Fibroblast of lung (primary cell): ENCODE results near the gene PUS7L. TPM values are rescaled to one million over a fixed set of nuclear protein-coding genes. Genes with fewer than 3 reads are reported as not detected.

Experiments used
- DNase-seq, 2 donors: peaks; one replicate each; pipeline versions ENCODE4 v3.0.0 to v3.0.0-alpha.2; 2010; ENCODE audit warnings: low read depth in 2 of 2
- H2AFZ ChIP-seq: 2 replicates; pipeline ENCODE4 v1.5.1; 2012; ENCODE audit warnings: low read length, control low read depth, inconsistent platforms
- H3K27ac ChIP-seq: 2 replicates; pipeline ENCODE4 v1.5.1; 2011; ENCODE audit warnings: low read length, control low read depth; ENCODE audit not compliant: insufficient read depth
- H3K27me3 ChIP-seq: 2 replicates; pipeline ENCODE4 v1.5.1; 2011; ENCODE audit warnings: mild to moderate bottlenecking, low read length; ENCODE audit not compliant: control insufficient read depth, insufficient read depth
- H3K36me3 ChIP-seq: 2 replicates; pipeline ENCODE4 v1.5.1; 2011; ENCODE audit warnings: low read length; ENCODE audit not compliant: control insufficient read depth, insufficient read depth
- H3K4me1 ChIP-seq: 2 replicates; pipeline ENCODE4 v1.5.1; 2011; ENCODE audit warnings: low read length; ENCODE audit not compliant: control insufficient read depth, insufficient read depth; ENCODE audit errors: extremely low read depth
- H3K4me2 ChIP-seq: 2 replicates; pipeline ENCODE4 v1.5.1; 2011; ENCODE audit warnings: low read length, control low read depth; ENCODE audit not compliant: insufficient read depth; ENCODE audit errors: extremely low read depth
- H3K4me3 ChIP-seq, 4 experiments: fragments of 200-600 bp in 1 of 4; sonication (generic) in 1 of 4; replicated peaks in 1 of 4; 2 replicates each; pipeline ENCODE4 v1.5.1; 2011 to 2016; ENCODE audit warnings: low read length in 4 of 4, low read depth in 3 of 4, mild to moderate bottlenecking in 3 of 4, control low read depth in 2 of 4, inconsistent platforms in 1 of 4, mixed read lengths in 1 of 4; ENCODE audit not compliant: insufficient read depth in 1 of 4; ENCODE audit errors: control extremely low read depth in 1 of 4
- H3K79me2 ChIP-seq: 2 replicates; pipeline ENCODE4 v1.5.1; 2012; ENCODE audit warnings: mild to moderate bottlenecking, low read length, inconsistent platforms; ENCODE audit not compliant: control insufficient read depth, insufficient read depth
- H3K9ac ChIP-seq: 2 replicates; pipeline ENCODE4 v1.5.1; 2011; ENCODE audit warnings: mild to moderate bottlenecking, low read length, control low read depth; ENCODE audit not compliant: insufficient read depth
- H3K9me3 ChIP-seq: 2 replicates; pipeline ENCODE4 v1.5.1; 2012; ENCODE audit warnings: low read depth, low read length; ENCODE audit not compliant: control insufficient read depth, insufficient read depth
- H4K20me1 ChIP-seq: 2 replicates; pipeline ENCODE4 v1.5.1; 2011; ENCODE audit warnings: low read length; ENCODE audit not compliant: control insufficient read depth, insufficient read depth; ENCODE audit errors: extremely low read depth
- EZH2 ChIP-seq: IDR thresholded peaks from 2 replicates; pipeline ENCODE4 v1.5.1; 2012; ENCODE audit warnings: low read length, control low read depth, mild to moderate bottlenecking; ENCODE audit errors: missing control alignments
- polyA plus RNA-seq, 2 donors: library from polyadenylated mRNA; depleted of rRNA in 1 of 2; stranded (reverse) in 1 of 2; unstranded in 1 of 2; fragments of >200 nt; gene quantifications; 2 replicates each; pipeline ENCODE4 v1.2.1, GENCODE V29; 2011 to 2012; ENCODE audit warnings: missing spikeins in 1 of 2
- total RNA-seq: library from RNA; depleted of rRNA; stranded (reverse); fragments of >200 nt; gene quantifications from 2 replicates; pipeline ENCODE4 v1.2.1, GENCODE V29; 2014
- TF ChIP-seq, protein P1 (sequence below), 2 donors: IDR thresholded peaks in 1 of 2; conservative IDR thresholded peaks in 1 of 2; 1 replicate in 1 of 2; 2 replicates in 1 of 2; pipeline ENCODE4 v1.5.1; 2011 to 2012; ENCODE audit warnings: low read length in 2 of 2, control low read depth in 1 of 2, inconsistent platforms in 1 of 2, low read depth in 1 of 2, mild to moderate bottlenecking in 1 of 2

The PUS7L gene
- total and polyA plus RNA-seq, 2 donors (not counting 1 experiment from before 2014, with no cell fraction given): 10.9 to 17.0 TPM

DNA sequence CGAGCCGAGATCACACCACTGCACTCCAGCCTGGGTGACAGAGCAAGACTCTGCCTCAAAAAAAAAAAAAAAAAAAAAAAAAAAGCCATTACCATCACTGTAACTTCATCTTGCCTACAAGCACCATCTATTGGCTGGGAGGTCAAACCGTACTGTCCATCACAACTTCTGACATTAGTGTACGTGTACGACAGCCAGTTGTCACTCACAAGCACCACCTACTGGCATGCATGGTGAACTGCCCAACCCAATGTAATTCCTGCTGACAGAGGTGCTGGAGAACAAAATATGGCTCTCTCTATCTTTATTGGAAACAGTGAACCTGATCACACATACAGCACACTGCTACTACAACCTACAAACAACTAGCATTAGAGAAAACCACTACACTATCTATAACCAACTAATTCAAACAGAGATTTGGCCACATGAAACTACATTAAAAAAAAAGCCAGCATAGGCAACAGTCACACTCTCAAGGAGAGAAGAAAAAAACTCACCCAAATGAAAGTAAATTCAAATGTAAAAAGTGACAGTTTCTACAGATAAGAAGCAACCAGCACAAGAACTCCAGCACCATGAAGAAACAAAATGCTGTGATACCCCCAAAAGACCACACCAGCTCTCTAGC lies 82.3 kb downstream of the PUS7L start:
- no peaks in the 10 kb centered on the region for H3K27me3 ChIP-seq
- no peaks in the 10 kb centered on the region for H3K4me1 ChIP-seq
- H3K27ac ChIP-seq: no peak overlapping the region
- DNase-seq: peak in 1 of 2 donors; percentile 6
- H2AFZ ChIP-seq: no peak overlapping the region
- TF ChIP-seq, protein P1, sequence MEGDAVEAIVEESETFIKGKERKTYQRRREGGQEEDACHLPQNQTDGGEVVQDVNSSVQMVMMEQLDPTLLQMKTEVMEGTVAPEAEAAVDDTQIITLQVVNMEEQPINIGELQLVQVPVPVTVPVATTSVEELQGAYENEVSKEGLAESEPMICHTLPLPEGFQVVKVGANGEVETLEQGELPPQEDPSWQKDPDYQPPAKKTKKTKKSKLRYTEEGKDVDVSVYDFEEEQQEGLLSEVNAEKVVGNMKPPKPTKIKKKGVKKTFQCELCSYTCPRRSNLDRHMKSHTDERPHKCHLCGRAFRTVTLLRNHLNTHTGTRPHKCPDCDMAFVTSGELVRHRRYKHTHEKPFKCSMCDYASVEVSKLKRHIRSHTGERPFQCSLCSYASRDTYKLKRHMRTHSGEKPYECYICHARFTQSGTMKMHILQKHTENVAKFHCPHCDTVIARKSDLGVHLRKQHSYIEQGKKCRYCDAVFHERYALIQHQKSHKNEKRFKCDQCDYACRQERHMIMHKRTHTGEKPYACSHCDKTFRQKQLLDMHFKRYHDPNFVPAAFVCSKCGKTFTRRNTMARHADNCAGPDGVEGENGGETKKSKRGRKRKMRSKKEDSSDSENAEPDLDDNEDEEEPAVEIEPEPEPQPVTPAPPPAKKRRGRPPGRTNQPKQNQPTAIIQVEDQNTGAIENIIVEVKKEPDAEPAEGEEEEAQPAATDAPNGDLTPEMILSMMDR (conservative IDR thresholded peaks at IDR 0.05 in 1 of 2, IDR thresholded peaks at IDR 0.05 in 1 of 2; ENCODE audit: low read depth in 1 of 2, low read length in 2 of 2): peak; percentile 42 to 64
- no peak for TF ChIP-seq EZH2
- H3K4me3 ChIP-seq: no peak overlapping the region
- no peaks in the 10 kb centered on the region for H4K20me1 ChIP-seq
- no peaks in the 10 kb centered on the region for H3K79me2 ChIP-seq
- no peak overlapping the region for H3K4me2 ChIP-seq
- H3K36me3 ChIP-seq: no peaks in the 10 kb centered on the region
- H3K9ac ChIP-seq: no peak overlapping the region
- no peaks in the 10 kb centered on the region for H3K9me3 ChIP-seq

DNA sequence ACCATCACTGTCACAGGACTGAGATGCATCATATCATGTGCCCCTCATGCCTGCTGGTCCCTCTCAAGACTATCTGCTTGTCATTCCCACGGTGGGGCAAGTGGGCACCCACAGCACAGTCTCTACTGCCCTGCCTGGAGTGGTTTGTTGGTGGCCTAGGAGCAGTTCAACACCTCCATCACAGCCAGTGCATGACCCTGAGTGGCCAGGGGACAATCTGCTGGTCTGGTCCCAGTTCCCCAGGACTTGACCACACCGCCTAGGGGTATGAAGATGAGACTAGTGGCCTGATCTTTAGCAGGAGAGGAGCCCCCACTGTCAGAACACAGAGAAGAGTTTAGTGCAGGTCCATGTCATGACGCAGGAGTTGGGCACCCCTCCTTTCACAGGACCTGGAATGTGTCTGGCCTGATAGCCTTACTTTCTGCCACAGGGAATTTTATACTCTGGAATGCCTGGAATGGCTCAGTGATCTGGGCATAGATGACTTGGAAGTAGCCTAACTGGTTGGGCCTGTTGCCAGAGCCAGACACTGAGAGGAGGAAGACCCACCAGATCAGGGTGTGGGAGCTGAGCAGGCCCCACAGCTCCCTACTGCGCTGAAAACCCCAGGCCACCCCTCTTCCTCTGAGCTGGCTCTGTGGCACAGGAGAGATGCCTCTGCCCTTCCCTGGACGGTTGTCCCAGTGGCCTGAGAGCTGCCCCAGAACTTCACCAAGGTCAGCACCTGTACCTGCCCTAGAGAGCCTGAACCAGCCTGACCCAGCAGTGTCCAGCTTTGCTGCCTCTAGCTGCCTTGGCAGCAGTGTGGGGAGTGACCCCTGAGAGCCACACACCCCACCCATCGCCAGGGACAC lies 83.3 kb downstream of the PUS7L start:
- H3K4me1 ChIP-seq: no peaks in the 10 kb centered on the region
- no peak for TF ChIP-seq EZH2
- TF ChIP-seq, protein P1 (conservative IDR thresholded peaks at IDR 0.05 in 1 of 2, IDR thresholded peaks at IDR 0.05 in 1 of 2; ENCODE audit: low read depth in 1 of 2, low read length in 2 of 2): no peak
- H3K36me3 ChIP-seq: no peaks in the 10 kb centered on the region
- H4K20me1 ChIP-seq: no peaks in the 10 kb centered on the region
- H3K9ac ChIP-seq: no peak overlapping the region
- H3K4me3 ChIP-seq: no peak overlapping the region
- H3K27ac ChIP-seq: no peak overlapping the region
- no peaks in the 10 kb centered on the region for H3K9me3 ChIP-seq
- peak in 1 of 2 donors; percentile 7 for DNase-seq
- no peak overlapping the region for H2AFZ ChIP-seq
- H3K79me2 ChIP-seq: no peaks in the 10 kb centered on the region
- H3K4me2 ChIP-seq: no peak overlapping the region
- H3K27me3 ChIP-seq: no peaks in the 10 kb centered on the region

DNA sequence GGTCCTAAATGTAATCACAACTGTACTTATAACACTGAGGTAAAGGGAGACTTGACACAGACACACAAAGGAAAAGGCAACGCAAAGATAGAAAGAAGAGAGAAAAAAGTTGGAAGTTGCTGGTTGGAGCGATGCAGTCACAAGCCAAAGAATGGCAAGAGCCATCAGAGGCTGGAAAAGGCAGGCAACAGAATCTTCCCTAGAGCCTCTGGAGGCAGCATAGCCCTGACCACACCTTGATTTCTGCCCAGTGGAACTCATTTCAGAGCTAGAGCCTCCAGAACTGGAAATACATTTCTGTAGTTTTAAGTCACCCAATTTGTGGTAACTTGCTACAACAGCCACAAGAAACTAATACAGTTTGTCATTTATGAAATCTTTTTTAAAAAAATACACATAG lies 89.2 kb downstream of the PUS7L start:
- no peak for TF ChIP-seq EZH2
- TF ChIP-seq, protein P1 (conservative IDR thresholded peaks at IDR 0.05 in 1 of 2, IDR thresholded peaks at IDR 0.05 in 1 of 2; ENCODE audit: low read depth in 1 of 2, low read length in 2 of 2): no peak
- H3K79me2 ChIP-seq: no peaks in the 10 kb centered on the region
- no peak for DNase-seq

More for the DNA sequence above, 89.2 kb downstream of the PUS7L start:
- H3K27ac ChIP-seq: no peak overlapping the region
- H3K36me3 ChIP-seq: no peaks in the 10 kb centered on the region
- H3K9ac ChIP-seq: no peak overlapping the region
- no peaks in the 10 kb centered on the region for H3K9me3 ChIP-seq
- no peaks in the 10 kb centered on the region for H4K20me1 ChIP-seq
- no peaks in the 10 kb centered on the region for H3K4me1 ChIP-seq
- no peak overlapping the region for H3K4me2 ChIP-seq
- no peaks in the 10 kb centered on the region for H3K27me3 ChIP-seq
- no peak overlapping the region for H3K4me3 ChIP-seq
- H2AFZ ChIP-seq: no peak overlapping the region
